GM18909 (cell line): ENCODE results near the gene KIF4A.
"Not testable (repeated sequence)": the region's sequence is repeated elsewhere in the genome, so short reads cannot be mapped to it uniquely, and the experiment has no call there.

Experiments used
- ATAC-seq: cut with Tn5 transposase; IDR thresholded peaks from one replicate; pipeline ENCODE4 v1.9.1; 2021; ENCODE audit warnings: mild to moderate bottlenecking; ENCODE audit not compliant: unreplicated experiment, poor library complexity

KIF4A gene

GRCh38 chrX:70289793-70290770, at the start of gene KIF4A, which contains the start of gene PDZD11:
KIF4A (plus strand) TSS chrX:70290104; CDS start chrX:70290459, 355 bp downstream.
PDZD11 (minus strand) TSS chrX:70289927; CDS start chrX:70289341, 586 bp downstream.
- ATAC-seq = peak; percentile 96

GRCh38 chrX:70240751-70241150, 49.2 kb upstream of the KIF4A start:
- no peak for ATAC-seq

DNA sequence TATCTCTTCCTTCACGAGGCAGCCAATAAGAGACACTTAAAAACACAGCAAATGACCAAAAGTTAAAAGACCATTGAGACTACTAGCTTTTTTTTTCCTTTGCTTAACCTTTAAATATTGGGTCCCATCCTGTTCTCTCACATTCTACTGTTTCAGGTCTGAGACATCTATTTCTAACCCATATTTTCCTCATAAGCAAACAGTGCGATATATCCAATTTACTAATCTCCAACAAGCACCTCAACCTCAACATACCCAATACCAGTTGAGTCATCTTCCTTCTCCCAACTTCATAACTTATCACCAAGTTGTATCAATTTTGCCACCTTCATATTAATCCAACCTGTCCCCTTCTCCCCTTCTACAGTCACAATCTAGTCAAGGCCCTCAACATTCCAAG, 48.4 kb upstream of the KIF4A start:
- no peak for ATAC-seq

DNA sequence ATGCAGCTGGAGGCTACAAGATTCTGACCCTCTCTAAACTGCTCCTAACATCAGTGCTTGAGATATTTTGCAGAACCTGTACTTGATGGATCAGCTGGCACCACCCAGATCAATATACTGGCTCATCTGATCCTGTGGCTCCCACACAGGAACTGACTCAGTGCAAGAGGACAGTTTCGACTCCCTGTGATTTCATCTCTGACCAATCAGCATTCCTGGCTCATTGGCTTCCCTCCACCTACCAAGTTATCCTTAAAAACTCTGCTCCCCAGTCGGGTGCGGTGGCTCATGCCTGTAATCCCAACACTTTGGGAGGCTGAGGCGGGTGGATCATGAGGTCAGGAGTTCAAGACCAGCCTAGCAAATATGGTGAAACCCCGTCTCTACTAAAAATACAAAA, 46.3 kb upstream of the KIF4A start:
- ATAC-seq = not testable (repeated sequence)

DNA sequence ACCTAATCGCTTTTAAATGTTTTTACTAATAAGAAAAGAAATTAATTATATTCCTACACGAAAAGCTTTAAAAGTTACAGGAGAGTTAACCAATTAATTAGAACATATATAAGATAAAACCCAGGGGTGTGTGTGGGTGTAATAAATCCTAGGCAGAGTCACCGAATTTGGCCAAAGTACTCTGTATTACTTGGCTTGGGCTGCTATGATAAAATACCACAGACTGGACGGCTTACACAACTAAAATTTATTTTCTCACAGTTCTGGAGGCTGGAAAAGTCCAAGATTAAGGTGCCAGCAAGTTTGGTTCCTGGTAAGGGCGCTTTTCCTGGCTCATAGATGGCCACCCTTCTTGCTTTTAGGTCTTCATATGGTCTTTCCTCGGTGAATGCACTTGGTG, 45.0 kb upstream of the KIF4A start:
- no peak for ATAC-seq

GRCh38 chrX:70247252-70247651, 42.7 kb upstream of the KIF4A start:
- ATAC-seq = no peak

DNA sequence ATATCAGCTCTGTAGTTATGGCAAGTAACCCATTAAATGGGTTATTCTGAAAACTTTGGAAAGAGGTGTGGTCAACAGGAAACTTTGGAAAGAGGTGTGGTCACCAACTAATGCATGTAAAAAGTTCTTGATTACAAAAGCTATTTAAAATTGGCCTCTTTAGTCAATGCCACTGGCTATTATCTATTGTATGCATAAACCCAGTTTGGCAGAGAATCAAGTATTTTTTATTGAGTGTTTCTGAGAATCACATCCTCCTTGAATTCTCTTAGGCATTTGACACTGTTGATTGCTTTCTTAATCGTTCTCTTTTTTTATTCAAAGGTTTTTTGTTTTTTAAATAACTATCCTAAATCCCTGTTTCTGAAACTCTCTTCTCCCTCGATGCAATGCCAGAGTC, 37.4 kb upstream of the KIF4A start:
- no peak for ATAC-seq

DNA sequence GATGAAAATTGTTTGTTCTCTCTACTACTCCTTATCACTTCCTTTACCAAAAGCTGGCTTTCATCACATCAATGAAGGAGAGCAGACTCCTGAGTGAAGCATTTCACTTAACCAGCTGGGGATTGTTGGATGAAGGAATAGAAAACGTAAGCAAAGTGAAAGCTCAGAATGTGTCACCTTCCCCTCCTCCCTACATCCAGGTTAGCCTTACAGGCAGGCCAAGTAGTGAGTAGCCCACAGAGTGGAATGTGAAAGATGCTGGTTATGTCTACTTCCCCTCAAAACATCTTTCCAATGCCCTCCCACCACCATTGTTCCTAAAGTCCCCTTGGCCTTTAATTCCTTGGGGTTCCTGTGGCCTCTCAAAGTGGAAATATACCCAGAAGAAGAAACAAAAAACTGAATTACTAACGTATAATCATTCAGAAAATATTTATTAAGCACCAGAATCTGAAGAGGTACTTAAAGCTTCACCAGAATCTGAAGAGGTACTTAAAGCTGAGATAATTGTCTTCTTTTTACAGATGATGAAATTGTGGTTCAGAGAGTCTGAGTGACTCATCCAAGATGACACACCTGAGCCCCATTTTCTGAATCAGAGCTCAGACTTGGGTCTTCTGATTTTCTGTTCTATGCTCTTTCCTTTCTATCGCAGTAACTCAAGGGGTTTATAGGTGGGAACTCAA, 36.4 kb upstream of the KIF4A start:
- ATAC-seq = no peak

DNA sequence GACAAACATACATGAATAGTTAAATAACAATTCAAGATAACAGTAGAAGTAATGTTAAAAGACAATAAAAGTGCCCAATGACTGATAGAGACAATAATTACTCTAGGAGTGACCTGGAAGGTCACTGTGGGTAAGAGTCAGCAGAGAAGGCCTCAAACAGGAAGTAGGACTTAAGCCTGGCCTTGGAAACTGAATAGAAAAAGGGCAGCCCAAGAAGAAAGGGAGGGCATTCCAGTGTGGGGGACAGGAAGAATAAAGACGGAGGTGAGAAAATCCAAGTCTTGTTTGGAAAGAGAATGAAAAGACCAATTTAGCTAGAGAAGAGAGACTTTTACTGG, 35.9 kb upstream of the KIF4A start:
- ATAC-seq = no peak

- no peak for ATAC-seq
Measured at GRCh38 chrX:70254909-70255308, 35.0 kb upstream of the KIF4A start.

- no peak for ATAC-seq
Measured at GRCh38 chrX:70255452-70255851, 34.5 kb upstream of the KIF4A start.

- ATAC-seq = no peak
Measured at GRCh38 chrX:70257423-70258288, 32.2 kb upstream of the KIF4A start.

GRCh38 chrX:70260104-70260503, 29.8 kb upstream of the KIF4A start, which contains the start of gene P2RY4:
P2RY4 (minus strand) TSS chrX:70260204; CDS start chrX:70259624, 580 bp downstream.
- no peak for ATAC-seq

- peak; percentile 77 for ATAC-seq
Measured at GRCh38 chrX:70262952-70263567, 26.8 kb upstream of the KIF4A start.

GRCh38 chrX:70264784-70265183, 25.1 kb upstream of the KIF4A start:
- ATAC-seq = no peak

DNA sequence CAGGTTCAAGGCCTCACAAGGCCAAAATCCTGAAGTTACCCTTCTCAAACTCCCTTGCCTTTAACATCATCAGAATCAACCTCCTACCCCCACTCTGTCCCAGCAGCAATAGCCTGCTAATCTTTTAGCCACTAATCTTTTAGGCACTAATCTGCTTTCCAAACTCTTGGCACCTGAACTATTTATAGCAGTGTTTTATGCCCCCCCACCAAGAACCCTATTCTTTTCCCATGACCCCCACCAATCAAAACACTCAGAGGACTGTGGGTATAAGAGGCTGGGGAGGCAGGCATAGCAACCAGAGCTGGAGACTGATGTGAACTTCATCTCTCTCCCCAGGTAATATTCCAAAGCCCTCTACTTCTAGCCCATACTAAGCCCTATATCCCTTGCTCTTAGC, 21.9 kb upstream of the KIF4A start, which contains the start of gene ARR3:
Gene ARR3, plus strand, starts transcription at position 301 of the 400 bp plus-strand sequence. CDS start 1,052 bp downstream, outside the sequence.
- no peak for ATAC-seq

DNA sequence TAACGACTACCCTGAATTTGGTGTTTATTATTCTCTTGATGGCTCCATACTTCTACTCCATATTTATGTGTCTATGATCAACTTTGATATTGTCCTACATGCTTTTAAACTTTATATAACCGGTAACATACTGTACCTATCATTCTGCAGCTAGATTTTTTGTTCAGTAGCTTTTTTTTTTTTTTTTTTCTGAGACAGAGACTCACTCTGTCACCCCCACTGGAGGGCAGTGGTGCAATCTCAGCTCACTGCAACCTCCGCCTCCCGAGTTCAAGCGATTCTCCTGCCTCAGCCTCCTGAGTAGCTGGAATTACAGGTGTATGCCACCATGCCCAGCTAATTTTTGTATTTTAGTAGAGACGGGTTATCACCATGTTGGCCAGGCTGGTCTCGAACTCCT, 15.9 kb upstream of the KIF4A start:
- not testable (repeated sequence) for ATAC-seq

DNA sequence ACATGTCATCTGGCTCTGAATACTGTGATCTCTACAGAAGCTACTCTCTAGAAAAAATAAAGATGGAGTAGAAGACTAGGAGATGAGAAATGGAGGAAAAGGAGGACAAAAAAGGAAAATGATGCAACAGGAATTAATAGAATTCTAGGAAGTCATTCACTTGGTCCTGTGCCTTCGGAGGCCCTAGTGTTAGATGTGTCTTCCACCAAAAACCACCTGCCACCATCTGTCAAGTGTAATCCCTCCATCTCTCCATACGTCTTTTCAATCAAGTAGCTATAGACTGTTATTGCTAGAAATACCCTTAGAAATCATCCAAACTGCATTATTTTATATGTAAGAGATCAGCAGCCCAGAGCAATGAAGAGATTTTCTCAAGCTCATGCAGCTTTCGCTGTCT, 10.8 kb upstream of the KIF4A start:
- ATAC-seq = no peak

DNA sequence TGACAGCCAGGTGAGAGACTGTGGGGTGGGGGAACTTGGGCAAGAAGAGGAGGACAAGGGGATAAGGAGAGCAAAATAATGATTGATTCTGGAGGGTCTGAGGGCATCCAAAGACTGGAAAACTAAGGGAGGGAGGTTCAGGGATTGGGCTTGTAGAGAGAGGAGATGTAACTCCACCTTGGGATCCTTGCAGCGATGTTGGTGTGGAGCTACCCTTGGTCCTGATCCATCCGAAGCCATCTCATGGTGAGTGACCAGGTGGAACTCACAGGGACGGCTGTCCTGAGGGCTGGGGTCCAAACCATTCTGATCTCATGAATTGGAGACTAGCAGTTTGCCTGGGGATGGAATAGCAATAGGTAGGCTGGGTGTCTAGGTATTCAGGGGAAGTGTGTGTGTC, 9.3 kb upstream of the KIF4A start:
- ATAC-seq = no peak

GRCh38 chrX:70281951-70282350, 8.0 kb upstream of the KIF4A start, which contains the start of gene RAB41:
RAB41 (plus strand) TSS chrX:70282172; CDS start chrX:70282218, 46 bp downstream.
- ATAC-seq = no peak
